ENCODE results near the gene PHLDB2. TPM values are rescaled to one million over a fixed set of nuclear protein-coding genes. Genes with fewer than 3 reads are reported as not detected.

PHLDB2 gene
- total RNA-seq, 1 donor from 2014 or later: 66.9 TPM

- DNase-seq (ENCODE audit: low read depth, low spot score): peak; percentile 64
Observed at GRCh38 chr3:111956995-111957734, 98.1 kb downstream of the PHLDB2 start.

GRCh38 chr3:111961461-111962164 lies 102.5 kb downstream of the PHLDB2 start:
- no peak for DNase-seq (ENCODE audit: low read depth, low spot score)

DNA sequence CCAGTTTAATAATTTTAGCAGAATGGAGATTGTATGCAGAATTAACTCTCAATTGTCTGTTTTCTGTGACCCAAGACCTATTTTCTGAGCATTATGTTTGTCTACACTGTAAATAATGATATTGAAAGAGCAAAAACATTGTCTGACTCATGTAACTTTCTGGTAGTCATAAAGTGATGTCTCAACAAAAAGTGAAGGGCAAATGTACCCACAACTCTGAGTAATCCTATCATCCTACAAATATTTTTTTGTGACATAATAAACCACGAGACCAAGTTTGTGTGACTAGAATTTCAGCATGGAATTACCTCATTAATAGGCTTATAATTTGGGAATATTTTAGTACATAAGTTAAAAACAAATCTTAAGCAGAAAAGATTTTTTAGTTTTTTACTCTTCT lies 104.4 kb downstream of the PHLDB2 start:
- DNase-seq (ENCODE audit: low read depth, low spot score): no peak

- no peak for DNase-seq (ENCODE audit: low read depth, low spot score)
Observed at GRCh38 chr3:111965484-111965883, 106.4 kb downstream of the PHLDB2 start.

DNA sequence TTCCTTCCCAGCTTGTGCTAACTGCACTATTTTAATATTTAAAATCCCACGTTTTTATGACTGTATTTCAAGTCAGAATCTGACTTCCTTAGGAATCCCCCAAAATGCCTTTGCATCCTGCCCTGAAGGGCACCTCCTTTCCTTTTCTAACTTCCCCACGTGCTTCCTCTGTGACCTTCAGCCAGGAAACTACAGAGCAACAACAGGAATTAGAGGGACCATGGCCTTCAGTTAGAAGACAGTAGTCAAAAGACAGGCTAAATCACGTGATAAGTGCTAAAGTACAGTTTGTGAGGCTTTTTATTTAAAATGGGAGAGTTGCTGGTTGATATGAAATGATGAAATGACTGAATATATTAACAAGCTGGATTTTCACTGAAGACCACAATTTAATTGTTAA lies 108.0 kb downstream of the PHLDB2 start:
- no peak for DNase-seq (ENCODE audit: low read depth, low spot score)

DNA sequence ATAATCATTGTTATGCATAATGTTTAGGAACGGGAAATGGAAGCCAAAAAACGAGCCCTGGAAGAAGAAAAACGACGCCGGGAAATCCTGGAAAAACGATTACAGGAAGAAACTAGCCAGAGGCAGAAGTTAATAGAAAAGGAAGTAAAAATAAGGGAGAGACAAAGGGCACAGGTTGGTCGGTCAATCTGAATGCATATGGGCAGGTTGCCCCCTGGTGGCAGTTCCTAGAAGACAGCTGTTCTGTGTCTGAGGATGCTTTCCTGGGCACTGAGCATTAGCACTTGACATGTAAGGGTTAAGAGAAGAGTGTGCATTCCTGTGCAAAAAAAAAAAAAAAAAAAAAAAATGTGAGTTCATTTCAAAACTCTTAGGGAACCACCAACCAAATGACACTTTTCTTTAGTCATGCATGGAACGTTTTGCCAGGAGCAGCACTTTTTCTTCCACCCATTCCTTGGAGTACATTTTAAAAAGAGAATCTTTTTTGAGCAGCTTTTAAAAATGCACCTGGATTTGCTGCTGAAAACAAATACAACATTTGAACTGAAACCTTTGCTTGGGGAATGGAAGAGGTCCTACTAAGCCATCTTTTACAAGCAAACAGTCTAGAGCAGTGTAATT lies 108.7 kb downstream of the PHLDB2 start:
- DNase-seq (ENCODE audit: low read depth, low spot score): peak; percentile 71

DNA sequence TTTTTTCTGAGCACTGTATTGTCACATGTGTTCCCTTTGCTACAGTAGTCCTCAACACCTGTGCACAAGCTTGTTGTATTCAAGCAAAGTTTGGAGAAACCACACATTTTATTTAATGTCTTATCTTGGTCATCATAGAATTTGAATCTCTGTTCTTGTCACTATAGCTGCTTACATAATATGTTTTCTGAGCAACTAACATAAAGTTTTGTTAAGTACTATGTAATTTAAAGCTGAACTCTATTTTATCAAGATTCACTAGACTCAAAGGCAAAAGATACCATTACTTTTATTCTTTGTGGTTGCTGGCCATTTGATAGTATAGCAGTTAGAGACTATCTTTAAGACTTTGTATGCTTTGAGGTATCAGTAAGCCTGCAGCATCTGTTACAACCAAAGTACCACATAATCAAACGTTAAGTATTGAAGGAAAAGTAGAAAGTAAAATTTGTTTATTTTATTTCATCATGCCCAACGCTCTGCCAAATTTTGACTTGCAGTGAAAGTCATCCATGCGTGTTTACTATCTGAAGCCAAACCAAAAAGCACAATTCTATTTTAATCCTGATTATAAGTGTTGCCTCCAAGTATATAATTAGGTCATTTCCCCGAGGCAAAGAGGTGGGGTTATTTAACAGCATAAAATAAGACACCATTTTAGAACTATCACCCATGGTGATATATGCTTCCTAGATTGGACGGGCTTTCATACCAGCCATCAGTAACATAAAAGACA lies 109.4 kb downstream of the PHLDB2 start:
- no peak for DNase-seq (ENCODE audit: low read depth, low spot score)

GRCh38 chr3:111970376-111970775 lies 111.3 kb downstream of the PHLDB2 start:
- no peak for DNase-seq (ENCODE audit: low read depth, low spot score)

DNA sequence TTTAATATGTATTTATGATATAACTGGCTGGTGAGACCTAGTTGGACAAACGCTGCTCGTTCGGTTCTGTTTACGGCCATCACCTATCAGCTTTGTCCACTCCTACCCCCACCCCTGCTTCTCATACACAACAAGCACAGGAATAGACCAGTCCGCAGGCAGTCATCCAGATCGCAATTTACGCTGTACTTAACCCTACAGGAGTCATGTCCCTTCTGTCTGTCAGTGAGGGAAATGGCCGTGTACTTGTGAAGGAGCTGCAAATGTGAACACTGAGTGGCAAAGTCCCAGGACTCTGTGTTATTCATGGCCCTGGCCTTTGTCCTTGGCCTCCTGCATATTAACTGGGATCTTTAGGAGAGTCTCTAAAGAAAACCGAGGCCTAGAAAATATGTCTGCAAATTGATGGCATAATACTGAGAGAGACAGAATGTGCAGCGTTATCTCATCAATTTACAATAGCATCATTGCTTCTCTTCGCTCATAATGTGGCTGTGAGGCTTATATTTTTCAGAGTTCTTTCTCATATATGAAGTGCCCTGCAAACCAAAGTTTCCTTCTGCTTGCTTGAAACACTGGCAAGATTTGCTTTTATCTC lies 112.6 kb downstream of the PHLDB2 start:
- DNase-seq (ENCODE audit: low read depth, low spot score): no peak

DNA sequence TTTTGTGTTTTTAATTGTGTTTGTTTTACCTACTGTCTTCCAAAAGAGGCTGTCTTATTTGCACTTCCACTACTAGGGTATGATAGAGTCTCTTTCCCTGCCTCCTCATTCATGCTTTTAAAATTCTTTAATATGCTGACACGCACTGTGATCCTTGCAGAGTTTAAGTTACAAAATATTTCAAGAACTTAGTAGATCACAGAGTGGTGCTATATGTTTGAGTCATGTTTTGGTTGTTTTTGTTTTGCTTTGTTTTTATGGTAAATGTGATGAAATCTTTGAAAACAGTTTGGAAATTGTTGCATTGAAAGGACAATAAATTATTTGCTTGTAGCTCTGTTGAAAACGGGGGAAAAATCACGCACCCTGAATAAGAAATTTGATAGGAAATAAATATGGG lies 113.8 kb downstream of the PHLDB2 start:
- DNase-seq (ENCODE audit: low read depth, low spot score): no peak

DNA sequence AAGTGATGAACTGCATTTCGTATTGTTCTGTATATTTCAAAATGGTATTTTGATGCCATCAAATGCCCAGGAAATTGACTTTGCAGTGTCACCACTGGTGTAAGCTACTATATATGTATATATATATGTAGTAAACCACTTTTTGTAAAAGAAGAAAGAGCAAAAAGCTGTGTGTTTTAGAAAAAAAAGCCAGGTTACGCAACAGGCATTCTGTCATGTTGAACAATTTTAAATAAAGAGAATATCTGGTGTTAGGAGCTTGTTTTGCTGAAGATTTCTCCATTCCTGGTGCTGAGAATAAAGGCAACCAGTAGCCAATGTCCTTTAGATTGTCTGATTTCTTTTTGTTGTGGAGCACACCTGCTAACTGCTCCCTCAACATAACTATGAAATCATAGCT lies 116.1 kb downstream of the PHLDB2 start:
- DNase-seq (ENCODE audit: low read depth, low spot score): no peak

GRCh38 chr3:111976254-111976653 lies 117.2 kb downstream of the PHLDB2 start:
- no peak for DNase-seq (ENCODE audit: low read depth, low spot score)

GRCh38 chr3:111978583-111979433 lies 119.7 kb downstream of the PHLDB2 start, which contains the start of gene ABHD10:
Gene ABHD10 (plus strand): TSS chr3:111979026. CDS start chr3:111979062, 36 bp downstream.
- peak; percentile 92 for DNase-seq (ENCODE audit: low read depth, low spot score)

- no peak for DNase-seq (ENCODE audit: low read depth, low spot score)
Observed at GRCh38 chr3:111979434-111980038, 120.5 kb downstream of the PHLDB2 start.

DNA sequence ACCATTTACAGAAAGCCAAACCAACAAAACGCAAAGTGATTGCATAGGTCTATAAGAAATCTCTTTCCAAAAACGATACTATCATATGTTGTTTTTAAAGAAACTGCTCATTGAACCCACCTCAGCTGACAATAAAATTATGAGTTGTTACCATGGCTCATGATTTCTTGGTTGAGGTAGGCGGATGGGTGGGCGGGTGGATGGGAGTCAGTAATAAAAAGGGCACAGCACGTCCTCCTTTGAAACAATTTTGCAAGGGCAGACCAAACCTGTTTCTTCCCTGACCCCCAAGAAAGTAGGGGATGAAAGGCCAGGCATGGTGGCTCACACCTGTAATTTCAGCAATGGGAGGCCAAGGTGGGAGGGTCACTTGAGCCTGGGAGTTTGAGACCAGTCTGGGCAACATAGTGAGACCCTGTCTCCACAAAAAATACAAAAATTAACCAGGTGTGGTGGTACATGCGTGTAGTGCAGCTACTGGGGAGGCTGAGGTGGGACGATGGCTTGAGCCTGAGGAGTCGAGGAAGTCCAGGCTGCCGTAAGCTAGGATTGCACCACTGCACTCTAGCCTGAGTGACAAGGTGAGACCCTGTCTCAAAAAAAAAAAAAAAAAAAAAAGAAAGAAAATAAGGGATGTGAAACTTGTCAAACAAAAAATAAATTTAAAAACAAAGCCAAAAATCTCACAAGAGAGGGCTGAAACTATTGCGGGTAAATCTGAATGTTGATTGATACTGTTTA lies 121.8 kb downstream of the PHLDB2 start:
- no peak for DNase-seq (ENCODE audit: low read depth, low spot score)

- DNase-seq (ENCODE audit: low read depth, low spot score): no peak
Observed at GRCh38 chr3:111981457-111981763, 122.3 kb downstream of the PHLDB2 start.

GRCh38 chr3:111984636-111985298 lies 125.7 kb downstream of the PHLDB2 start:
- no peak for DNase-seq (ENCODE audit: low read depth, low spot score)

GRCh38 chr3:111986800-111987199 lies 127.7 kb downstream of the PHLDB2 start:
- DNase-seq (ENCODE audit: low read depth, low spot score): no peak

Measured in pulmonary artery endothelial cell (primary cell).